ENCODE data around the gene TGM2.

The TGM2 gene

GRCh38 chr20:38178065-38178491 is 13.0 kb upstream of the TGM2 start:
- no peak for DNase-seq (ENCODE audit: low read depth in 1 of 2, low spot score in 1 of 2)

- DNase-seq (ENCODE audit: low read depth in 1 of 2, low spot score in 1 of 2): no peak
Measured at GRCh38 chr20:38177201-38177600, 12.1 kb upstream of the TGM2 start.

GRCh38 chr20:38175304-38176180 is 10.5 kb upstream of the TGM2 start:
- DNase-seq (ENCODE audit: low read depth in 1 of 2, low spot score in 1 of 2): no peak

GRCh38 chr20:38173237-38174156 is 8.4 kb upstream of the TGM2 start:
- DNase-seq (ENCODE audit: low read depth in 1 of 2, low spot score in 1 of 2): no peak

GRCh38 chr20:38172408-38172807 is 7.3 kb upstream of the TGM2 start:
- no peak for DNase-seq (ENCODE audit: low read depth in 1 of 2, low spot score in 1 of 2)

GRCh38 chr20:38171675-38172043 is 6.6 kb upstream of the TGM2 start:
- DNase-seq (ENCODE audit: low read depth in 1 of 2, low spot score in 1 of 2): no peak

GRCh38 chr20:38170826-38171674 is 6.0 kb upstream of the TGM2 start:
- DNase-seq (ENCODE audit: low read depth in 1 of 2, low spot score in 1 of 2): no peak

GRCh38 chr20:38170219-38170825 is 5.3 kb upstream of the TGM2 start:
- DNase-seq (ENCODE audit: low read depth in 1 of 2, low spot score in 1 of 2): no peak

GRCh38 chr20:38169636-38170193 is 4.6 kb upstream of the TGM2 start:
- no peak for DNase-seq (ENCODE audit: low read depth in 1 of 2, low spot score in 1 of 2)

- DNase-seq (ENCODE audit: low read depth in 1 of 2, low spot score in 1 of 2): no peak
Measured at GRCh38 chr20:38168791-38169589, 3.9 kb upstream of the TGM2 start.

GRCh38 chr20:38167851-38168760 is 3.0 kb upstream of the TGM2 start:
- no peak for DNase-seq (ENCODE audit: low read depth in 1 of 2, low spot score in 1 of 2)

GRCh38 chr20:38167328-38167850 is 2.3 kb upstream of the TGM2 start:
- no peak for DNase-seq (ENCODE audit: low read depth in 1 of 2, low spot score in 1 of 2)

GRCh38 chr20:38166703-38167233 is 1.7 kb upstream of the TGM2 start:
- DNase-seq (ENCODE audit: low read depth in 1 of 2, low spot score in 1 of 2): no peak

GRCh38 chr20:38165966-38166702 is 1.1 kb upstream of the TGM2 start:
- no peak for DNase-seq (ENCODE audit: low read depth in 1 of 2, low spot score in 1 of 2)

- DNase-seq (ENCODE audit: low read depth in 1 of 2, low spot score in 1 of 2): no peak
Measured at GRCh38 chr20:38164624-38165088, 414 bp downstream of the TGM2 start.

- no peak for DNase-seq (ENCODE audit: low read depth in 1 of 2, low spot score in 1 of 2)
Measured at GRCh38 chr20:38164069-38164468, 1.0 kb downstream of the TGM2 start.
